Right lobe of liver (tissue), 6 donors: ENCODE results near the gene RPL29. TPM values are rescaled to one million over a fixed set of nuclear protein-coding genes. Genes with fewer than 3 reads are reported as not detected.

ENCODE experiments used
- ATAC-seq, 4 donors: fragments of 200-7000 bp; cut with Tn5 transposase; one replicate each; pipeline ENCODE4 v1.9.1; 2020; ENCODE audit warnings: mild to moderate bottlenecking in 4 of 4, moderate library complexity in 4 of 4
- DNase-seq, 3 donors: peaks; one replicate each; pipeline ENCODE4 v3.0.0-alpha.2; 2020
- H3K27ac ChIP-seq, 3 donors: fragments of 200-600 bp; one replicate each; pipeline ENCODE4 v1.8.0; 2022
- H3K27me3 ChIP-seq, 2 donors: fragments of 200-600 bp; one replicate each; pipeline ENCODE4 v1.8.0; 2022
- H3K36me3 ChIP-seq, 4 donors: fragments of 200-600 bp; sonication (generic) in 1 of 4; one replicate each; pipeline versions ENCODE4 v1.5.1 to v1.8.0; 2017 to 2022; ENCODE audit warnings: control low read depth in 1 of 4
- H3K4me1 ChIP-seq, 4 donors: fragments of 200-600 bp; sonication (generic) in 1 of 4; one replicate each; pipeline versions ENCODE4 v1.5.1 to v1.8.0; 2017 to 2022; ENCODE audit warnings: control low read depth in 1 of 4
- H3K4me3 ChIP-seq, 3 donors: fragments of 200-600 bp; one replicate each; pipeline ENCODE4 v1.8.0; 2022
- H3K9me3 ChIP-seq, 4 donors: fragments of 200-600 bp; sonication (generic) in 1 of 4; one replicate each; pipeline versions ENCODE4 v1.5.1 to v1.8.0; 2017 to 2022; ENCODE audit warnings: control low read depth in 1 of 4
- POLR2A ChIP-seq: fragments of 450-650 bp; IDR thresholded peaks from one replicate; pipeline ENCODE4 v1.6.1; 2017; ENCODE audit warnings: antibody characterized with exemption, mild to moderate bottlenecking
- WGBS: methylation state at CpG from one replicate; pipeline ENCODE4 v1.1.6; 2018; ENCODE audit warnings: low coverage, low lambda C conversion rate; ENCODE audit not compliant: insufficient coverage; ENCODE audit errors: missing lambda C conversion rate; 5-methylcytosine and 5-hydroxymethylcytosine counted together
- intact Hi-C, 2 donors: fragments of 100-400 bp; cut with DNase I; formaldehyde crosslinking; loops; one replicate each; pipeline versions ENCODE4 v1.11.2 to v1.14.1; 2022
- total RNA-seq, 6 experiments: library from RNA; depleted of rRNA in 2 of 6; stranded (reverse); fragments of >200 nt in 2 of 6; fragmentation: NEBNext Ultra II Directional in 3 of 6; extraction: Animal tissue kit (Norgen Biotek cat#: 25700) in 3 of 6; gene quantifications; one replicate each; pipeline versions ENCODE4 v1.1.0 to v1.2.4, GENCODE V29; 2016 to 2023
- TF ChIP-seq, protein P1 (sequence below), 4 donors: fragments of 200-600 bp in 3 of 4; fragments of 450-650 bp in 1 of 4; IDR thresholded peaks; one replicate each; pipeline versions ENCODE4 v1.5.1 to v1.8.0; 2016 to 2022; ENCODE audit warnings: antibody characterized with exemption in 4 of 4, mild to moderate bottlenecking in 2 of 4
- donor health status: DM: no; HTN: yes; CAD: no.
- donor health status: DM: no; HTN: no; CAD: no.
- donor health status: DM: no; HTN: no; CAD: no.
- donor health status: DM: no; HTN: yes; CAD: no.
- donor health status: DM: no; HTN: yes; CAD: no.

Gene RPL29
- total RNA-seq, 6 experiments from 2014 or later, result 396 to 971 (median 447) TPM

DNA sequence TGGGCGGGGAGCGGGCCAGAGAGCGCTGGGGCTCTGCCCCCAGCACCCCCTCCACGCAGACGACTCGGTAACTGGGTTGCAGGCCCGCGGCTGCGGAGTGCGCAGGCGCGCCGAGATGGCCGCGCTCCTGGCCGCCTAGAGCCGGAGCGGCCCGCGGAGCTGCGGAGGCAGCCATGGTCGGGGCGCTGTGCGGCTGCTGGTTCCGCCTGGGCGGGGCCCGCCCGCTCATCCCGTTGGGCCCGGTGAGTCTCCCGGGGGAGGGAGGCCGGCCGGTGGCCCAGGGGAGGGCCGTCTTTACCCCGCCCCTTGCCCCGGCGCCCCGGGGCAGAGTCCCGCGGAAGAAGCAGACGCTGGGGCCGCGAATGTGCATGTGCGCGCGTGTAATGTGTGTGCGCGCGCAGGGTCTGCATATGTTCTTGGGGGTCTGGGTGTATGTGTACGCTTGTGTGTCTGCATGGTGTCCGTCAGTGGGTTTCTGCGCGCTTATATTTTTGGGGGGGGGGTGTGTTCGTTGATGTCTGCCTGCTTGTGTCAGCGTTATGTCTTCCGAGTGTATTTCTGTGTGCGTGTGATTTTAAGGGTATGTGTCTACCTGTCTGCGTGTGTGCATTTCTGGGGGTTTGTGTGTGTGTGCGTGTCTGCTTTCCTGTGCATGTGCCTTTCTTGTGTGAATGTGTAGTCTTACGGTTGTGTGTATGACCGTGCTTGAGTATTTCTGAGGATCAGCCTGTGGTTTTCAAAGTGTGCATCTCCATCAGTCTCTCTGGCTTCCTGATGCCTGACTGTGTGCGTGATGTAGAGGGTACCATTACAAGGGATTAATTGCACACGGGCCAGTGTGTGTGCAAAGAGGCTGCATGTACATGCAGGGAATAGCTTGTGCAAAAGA is 20.5 kb downstream of the RPL29 start, which contains the start of gene ABHD14A:
ABHD14A (plus strand) TSS at position 102 of the 889 bp plus-strand sequence; CDS start at position 174, 72 bp downstream.
- H3K4me1 ChIP-seq, result peaks cover 0 to 36% (median 12%) of the 10 kb centered on the region in 4 donors
- peak; percentile 89 for TF ChIP-seq POLR2A
- TF ChIP-seq, protein P1, sequence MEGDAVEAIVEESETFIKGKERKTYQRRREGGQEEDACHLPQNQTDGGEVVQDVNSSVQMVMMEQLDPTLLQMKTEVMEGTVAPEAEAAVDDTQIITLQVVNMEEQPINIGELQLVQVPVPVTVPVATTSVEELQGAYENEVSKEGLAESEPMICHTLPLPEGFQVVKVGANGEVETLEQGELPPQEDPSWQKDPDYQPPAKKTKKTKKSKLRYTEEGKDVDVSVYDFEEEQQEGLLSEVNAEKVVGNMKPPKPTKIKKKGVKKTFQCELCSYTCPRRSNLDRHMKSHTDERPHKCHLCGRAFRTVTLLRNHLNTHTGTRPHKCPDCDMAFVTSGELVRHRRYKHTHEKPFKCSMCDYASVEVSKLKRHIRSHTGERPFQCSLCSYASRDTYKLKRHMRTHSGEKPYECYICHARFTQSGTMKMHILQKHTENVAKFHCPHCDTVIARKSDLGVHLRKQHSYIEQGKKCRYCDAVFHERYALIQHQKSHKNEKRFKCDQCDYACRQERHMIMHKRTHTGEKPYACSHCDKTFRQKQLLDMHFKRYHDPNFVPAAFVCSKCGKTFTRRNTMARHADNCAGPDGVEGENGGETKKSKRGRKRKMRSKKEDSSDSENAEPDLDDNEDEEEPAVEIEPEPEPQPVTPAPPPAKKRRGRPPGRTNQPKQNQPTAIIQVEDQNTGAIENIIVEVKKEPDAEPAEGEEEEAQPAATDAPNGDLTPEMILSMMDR (IDR thresholded peaks at IDR 0.05), result peak in 1 of 4 donors; percentile 7
- ATAC-seq (peak; percentile 63 to 87 (median 76)), DNase-seq (peak; percentile 89 to 94 (median 93))
- H3K4me3 ChIP-seq, result peak within 1 kb of the TSS; percentile 70 to 84 (median 74)
- peak within 1 kb of the TSS; percentile 86 to 98 (median 92) for H3K27ac ChIP-seq
- H3K27me3 ChIP-seq, result no peaks in the 10 kb centered on the region
- intact Hi-C loops, result no loop called here
- WGBS, result 1% methylated on average over 13 of the region's 63 CpGs
- no peaks in the 10 kb centered on the region for H3K36me3 ChIP-seq
- no peaks in the 10 kb centered on the region for H3K9me3 ChIP-seq

DNA sequence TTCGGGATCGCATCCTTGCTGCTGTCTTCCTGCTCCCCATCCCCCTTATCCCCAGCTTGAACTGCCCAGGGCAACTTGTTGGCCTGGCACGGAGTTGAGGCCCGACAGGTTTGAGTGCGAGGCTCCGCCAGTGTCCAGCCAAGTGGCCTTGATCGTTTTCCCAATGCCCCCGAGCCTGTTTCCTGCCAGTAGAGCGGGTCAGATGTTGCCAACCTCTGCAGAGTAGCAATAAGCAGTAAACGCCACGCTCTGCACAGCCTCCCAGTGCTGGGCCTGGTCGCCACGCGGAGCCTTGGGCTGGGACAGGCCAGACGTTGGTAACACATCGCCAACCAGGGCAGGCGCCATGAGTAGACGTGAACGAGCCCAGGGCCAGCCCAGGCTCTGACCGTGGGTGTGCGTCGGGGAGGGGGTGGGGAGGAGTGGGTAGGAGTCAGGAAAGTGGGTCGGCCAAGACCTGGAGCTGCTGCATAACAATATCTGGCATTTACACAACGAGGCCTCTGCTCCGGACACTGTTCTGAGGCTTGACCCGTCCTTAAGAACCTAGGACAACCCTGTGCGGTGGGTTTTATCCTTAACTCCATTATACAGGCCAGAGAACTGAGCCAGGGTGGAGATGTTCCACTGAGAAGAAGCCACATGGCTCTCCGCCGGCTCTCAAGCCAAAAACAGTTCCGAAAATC is 21.3 kb downstream of the RPL29 start:
- TF ChIP-seq, protein P1 (IDR thresholded peaks at IDR 0.05), result peak in 2 of 4 donors; percentile 0 to 12
- no peak for TF ChIP-seq POLR2A
- Histone ChIP-seq H3K9me3 (no peaks in the 10 kb centered on the region), H3K4me3 (peak overlapping the region; percentile 70 to 84 (median 74)), H3K4me1 (peaks cover 0 to 38% (median 12%) of the 10 kb centered on the region in 4 donors), H3K27me3 (no peaks in the 10 kb centered on the region), H3K36me3 (no peaks in the 10 kb centered on the region), H3K27ac (peak overlapping the region; percentile 86 to 98 (median 92))
- intact Hi-C loops, result no loop called here
- 0% methylated on average over 11 of the region's 30 CpGs for WGBS
- DNase-seq, result peak; percentile 61 to 92 (median 88)
- ATAC-seq, result peak; percentile 33 to 57 (median 54)

DNA sequence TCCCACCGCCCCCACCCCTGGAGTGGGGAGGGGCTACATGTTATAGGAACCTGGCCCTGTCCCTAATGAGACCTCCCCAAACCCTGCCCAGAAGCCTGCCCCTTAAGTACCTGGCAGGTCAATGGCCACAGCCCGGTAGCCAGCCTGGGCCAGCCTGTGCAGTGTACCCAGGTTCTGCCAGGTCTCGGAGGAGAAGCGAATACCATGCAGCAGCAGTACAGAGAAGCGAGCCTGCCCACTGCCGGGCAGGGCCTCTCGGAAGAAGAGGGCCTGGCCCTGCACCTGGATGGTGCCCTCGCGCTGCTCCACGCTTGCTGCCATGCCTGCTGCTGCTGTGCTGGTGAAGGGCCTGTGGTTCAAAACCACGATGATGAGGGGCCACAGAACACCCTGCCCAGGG is 24.3 kb downstream of the RPL29 start:
- intact Hi-C loops, result no loop called here
- Histone ChIP-seq H3K4me3 (no peak overlapping the region), H3K27ac (no peak overlapping the region), H3K27me3 (no peaks in the 10 kb centered on the region), H3K36me3 (no peaks in the 10 kb centered on the region), H3K4me1 (peaks cover 0 to 45% (median 16%) of the 10 kb centered on the region in 4 donors), H3K9me3 (no peaks in the 10 kb centered on the region)
- 100% methylated on average over 1 of the region's 11 CpGs for WGBS
- no peak for TF ChIP-seq POLR2A
- TF ChIP-seq, protein P1 (IDR thresholded peaks at IDR 0.05), result no peak
- ATAC-seq (no peak), DNase-seq (no peak)

DNA sequence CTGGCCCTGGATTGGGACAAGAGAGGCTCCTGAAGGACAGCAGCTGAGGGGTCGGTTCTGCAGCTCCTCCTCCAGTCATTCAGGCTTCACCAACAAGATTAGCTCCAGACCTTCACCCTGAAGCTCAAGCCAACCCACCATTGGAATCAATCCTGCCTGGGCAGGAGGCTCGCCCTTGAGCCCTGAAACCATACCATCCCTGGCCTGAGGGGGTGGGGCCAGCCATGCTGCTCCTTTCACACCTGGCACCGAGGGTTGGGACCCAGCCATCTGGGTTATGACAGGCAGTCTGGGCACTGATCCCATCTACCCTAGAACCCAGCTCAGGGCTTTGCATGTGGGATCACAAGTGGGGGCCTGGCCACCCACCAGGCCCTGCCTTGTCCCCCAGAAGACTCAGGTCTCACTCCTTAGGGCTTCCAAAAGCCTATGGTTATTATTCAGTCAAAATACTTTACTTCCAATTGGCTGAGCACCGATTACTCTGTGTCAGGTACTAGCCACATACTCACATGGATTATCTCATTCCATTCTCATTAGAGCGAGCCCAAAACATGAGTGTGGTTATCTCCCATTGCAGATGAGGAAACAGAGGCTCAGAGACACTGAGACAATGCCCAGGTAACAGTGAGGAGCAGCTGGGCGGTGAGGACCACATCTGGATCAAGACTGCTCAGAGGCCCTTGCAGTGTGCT is 24.9 kb downstream of the RPL29 start:
- Histone ChIP-seq H3K4me1 (peaks cover 0 to 40% (median 16%) of the 10 kb centered on the region in 4 donors), H3K27ac (no peak overlapping the region), H3K9me3 (no peaks in the 10 kb centered on the region), H3K27me3 (no peaks in the 10 kb centered on the region), H3K4me3 (no peak overlapping the region), H3K36me3 (no peaks in the 10 kb centered on the region)
- DNase-seq, result peak; percentile 70 to 91 (median 82)
- 26% methylated on average over 3 of the region's 6 CpGs for WGBS
- no peak for TF ChIP-seq POLR2A
- TF ChIP-seq, protein P1 (IDR thresholded peaks at IDR 0.05), result no peak
- peak in 2 of 4 donors; percentile 10 to 18 for ATAC-seq
- intact Hi-C loops, result no loop called here
